ENCODE measurements around the gene RFX2.

RFX2 gene

DNA sequence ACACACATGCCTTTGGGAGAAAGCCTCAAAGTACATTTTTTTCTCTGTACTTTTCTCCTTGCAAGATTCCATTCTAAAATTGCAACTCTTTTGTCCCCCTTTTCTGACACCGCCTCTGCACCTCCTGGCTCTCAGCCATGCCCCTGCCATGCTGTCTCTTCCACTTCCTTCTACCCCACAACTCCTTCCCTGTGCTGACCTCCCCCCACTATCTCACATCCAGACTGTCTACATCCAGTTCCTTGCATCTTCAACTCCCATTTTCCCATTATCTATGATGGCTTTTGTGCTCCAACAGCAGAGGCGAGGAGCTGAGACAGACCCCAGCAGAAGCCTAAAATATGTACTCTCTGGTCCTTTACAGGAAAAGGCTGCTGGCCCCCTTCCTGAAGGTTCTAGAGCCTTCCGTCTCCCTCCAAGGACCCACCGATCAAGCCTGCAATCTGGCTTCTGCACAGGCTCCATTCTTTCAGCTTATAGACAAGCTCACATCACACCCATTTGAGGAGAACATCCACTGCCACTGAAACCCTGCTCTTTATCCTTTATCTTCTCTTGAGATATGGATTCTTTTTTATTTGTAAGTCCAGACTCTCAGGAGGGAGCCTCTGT lies 50.2 kb downstream of the RFX2 start:
- DNase-seq (ENCODE audit: low read depth): no peak

DNA sequence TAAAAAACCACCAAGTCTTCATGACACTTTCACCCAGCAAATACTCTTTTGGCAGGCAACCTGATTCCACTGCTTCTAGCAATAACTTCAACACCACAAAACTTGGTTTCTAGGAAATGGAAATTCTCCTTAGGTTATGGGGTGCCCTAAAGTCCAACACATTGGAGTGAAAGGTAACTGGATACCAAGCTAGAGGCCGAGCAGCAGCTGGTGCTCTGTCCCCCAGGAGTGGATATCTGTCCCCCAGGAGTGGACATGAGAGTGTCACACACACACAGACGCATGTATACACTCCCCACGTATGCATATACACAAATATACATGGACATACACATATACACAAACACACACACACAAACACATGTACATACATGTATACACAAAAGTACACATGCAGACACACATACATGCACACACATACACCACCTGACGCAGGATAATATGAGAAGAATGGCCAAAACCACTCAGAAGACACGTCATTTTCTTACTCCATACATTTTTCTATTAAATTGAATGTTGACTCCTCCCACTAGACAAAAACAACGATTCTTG lies 50.8 kb downstream of the RFX2 start:
- no peak for DNase-seq (ENCODE audit: low read depth)

DNA sequence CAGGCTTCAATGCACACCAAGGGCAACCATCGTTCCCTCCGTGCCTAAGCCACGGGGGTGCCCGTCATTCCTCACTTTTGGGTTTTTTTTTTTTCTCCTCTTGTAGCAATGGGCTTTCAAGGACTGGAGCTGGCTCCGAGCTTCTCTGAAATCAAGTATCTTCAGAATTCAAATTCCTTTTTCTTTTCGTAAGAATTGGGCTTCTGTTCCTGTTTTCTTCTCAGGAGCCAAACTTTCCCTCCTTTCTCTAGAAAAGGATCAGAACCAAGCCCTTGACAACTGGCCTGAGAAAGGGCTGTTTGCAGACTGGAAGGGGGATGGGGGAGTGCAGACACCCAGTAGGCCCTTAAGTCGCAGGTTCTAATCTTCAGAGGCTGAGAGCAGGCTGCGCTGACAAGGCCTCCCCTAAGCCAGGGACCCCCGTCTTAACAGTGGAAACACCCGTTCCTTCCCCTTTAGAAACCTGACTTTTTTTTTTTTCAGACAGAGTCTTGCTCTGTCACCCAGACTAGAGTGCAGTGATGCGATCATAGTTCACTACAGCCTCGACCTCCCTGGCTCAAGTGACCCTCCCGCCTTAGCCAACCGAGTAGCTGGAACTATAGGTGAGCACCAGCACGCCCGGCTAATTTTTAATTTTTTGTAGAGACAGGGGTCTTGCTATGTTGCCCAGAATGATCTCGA lies 51.6 kb downstream of the RFX2 start:
- DNase-seq (ENCODE audit: low read depth): no peak

DNA sequence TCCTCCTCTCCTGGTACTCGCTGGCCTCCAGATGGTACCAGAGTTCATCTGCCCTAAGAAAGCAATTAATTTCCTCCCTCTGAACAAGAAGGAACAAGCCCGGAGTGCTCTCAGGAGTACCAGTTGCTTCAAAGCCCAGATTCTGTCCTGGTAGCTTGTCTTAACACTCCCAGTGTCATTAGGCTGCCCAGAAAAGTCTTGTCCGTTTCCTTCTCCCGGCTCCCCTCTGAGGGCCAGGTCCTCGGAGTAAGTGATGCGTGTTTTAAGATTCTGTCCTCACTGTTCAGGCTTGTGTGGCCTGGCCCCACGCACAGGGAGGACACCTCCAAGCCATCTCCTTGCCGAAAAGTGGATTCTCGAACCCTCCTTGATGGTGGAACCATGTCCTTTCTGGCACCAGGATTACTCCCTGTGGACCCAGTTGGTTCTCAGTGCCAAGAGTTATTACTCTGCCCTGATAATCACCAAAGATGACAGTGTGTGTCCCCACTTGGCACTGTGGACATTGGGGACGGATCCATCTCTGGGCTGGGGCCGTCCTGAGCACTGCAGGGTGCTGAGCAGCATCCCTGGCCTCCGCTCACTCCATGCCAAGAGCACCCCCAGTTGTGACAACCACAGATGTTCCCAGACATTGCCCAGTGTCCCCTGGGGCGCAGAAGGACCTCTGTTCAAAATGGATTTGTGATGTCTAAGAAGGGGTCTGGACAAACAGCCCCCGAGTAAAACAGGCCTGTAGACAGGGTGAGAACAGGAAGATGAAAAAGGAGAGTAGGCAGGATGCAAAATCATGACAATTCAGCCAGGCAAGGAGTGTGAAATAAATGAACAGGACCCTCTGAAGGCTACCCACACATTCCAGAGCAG lies 52.4 kb downstream of the RFX2 start:
- DNase-seq (ENCODE audit: low read depth): no peak

DNA sequence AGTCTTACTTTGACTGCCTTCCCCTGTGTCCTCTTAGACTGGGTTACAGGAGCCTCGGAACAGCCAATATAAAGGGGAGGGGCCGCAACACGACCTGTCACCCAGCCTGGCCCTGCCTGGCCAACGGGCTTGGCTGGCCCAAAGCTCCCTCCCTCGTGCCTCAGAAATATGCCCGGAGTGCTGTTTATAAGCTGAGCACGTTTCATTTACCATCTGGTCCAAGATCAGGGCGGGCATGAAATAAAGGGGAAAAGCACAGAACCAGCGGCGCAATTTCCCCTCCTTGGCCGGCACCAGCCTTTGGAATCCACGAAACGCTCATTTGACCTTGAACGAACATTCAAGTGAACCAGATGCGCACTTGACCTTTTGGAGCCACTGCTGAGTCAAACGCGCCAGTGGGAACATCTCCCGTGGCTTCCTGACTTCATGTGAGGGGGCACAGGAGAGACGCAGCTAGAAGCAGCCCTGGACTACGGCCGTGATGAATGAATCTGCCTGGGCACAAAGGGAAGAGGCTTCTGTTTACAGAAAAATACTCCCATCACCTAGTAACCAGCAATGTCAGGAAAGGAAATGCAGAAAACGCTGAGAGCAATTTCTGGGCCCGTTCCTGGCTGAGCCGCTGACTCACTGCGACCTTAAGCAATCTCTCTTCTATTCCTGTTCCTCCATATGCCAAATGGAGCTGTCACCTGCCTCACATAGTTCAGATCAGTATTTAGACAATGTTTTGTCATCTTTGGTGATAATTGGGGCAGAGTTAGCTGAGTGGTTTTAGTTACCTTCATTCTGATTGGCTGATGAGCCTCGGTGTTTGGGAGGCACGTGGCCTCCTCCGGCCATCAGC lies 53.3 kb downstream of the RFX2 start:
- DNase-seq (ENCODE audit: low read depth): no peak

DNA sequence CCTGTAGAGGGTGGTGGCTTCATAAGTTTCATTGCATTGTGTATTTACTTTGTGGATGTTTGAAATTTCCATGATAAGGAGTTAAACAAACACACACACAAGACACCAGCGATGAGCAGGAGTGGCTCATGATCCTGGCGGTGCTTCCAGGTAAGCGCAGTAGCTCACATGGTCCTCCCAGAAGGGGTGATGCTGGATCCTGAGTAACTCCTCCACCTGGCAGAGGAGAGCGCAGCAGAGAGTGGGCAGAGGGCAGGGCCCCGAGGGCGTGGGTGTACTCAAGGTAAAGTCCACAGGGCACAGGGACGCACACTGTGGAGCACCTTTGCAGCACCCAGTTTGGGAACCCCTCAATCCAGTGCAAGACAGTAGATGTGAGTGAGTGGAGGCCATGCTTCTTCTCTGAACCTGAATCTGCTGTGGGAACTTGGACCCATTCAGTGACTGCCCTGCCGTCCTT lies 54.0 kb downstream of the RFX2 start:
- DNase-seq (ENCODE audit: low read depth): no peak

DNA sequence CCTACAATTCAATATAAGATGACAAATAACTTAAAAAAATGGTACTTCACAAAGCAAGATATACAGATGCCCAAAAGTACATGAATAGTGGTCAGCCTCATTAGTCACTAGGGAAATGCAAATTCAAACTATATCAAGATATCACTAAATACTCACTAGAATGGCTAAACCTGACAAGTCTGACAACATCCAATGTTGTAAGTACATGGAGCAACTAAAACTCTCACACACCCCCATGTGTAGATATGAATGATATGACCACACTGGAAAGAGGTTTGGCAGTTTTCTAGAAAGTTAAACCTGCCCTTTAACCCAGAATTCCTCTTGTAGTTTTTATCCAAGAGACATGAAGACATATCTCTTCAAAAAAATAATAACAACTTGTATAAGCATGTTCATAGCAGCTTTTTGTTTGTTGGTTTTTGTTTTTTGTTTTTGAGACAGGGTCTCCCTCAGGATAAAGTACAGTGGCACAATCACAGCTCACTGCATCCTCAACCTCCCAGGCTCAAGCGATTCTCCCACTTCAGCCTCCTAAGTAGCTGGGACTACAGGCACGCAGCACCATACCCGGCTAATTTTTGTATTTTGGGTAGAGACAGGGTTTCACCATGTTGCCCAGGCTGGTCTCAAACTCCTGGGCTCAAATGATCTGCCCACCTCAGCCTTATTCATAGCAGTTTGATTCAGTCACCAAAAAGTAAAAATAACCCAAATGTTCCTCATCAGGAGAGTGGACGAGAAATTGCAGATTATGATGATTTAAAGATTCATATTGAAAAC lies 55.1 kb downstream of the RFX2 start:
- no peak for DNase-seq (ENCODE audit: low read depth)

DNA sequence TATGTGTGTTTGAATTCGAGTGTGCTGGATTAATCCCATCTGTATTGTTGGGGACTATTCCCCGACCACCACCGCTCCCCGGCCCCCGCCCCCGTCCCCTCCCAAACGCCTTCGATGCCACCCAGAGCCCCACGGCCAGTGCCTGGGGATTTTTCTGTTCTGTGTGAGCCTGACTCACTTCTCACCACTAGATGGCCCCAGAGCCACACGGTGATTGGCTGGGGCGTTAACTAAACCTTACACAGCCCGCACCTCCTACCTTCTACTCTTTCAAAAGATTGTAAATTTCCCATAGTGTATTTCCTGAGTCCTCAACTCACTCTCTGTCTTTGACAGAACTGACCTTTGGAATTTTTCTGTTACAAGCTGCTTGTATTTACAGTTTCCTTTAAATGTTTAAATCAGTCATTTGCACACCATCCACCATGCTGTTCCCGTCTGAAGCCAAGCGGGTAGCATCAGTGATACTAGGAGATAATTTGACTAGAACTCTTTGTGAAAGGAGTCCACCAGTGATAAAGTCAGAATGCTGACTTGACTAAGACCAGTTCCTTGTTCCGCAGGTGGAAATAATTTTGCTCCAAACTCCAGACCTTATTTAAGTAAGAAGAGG lies 61.4 kb downstream of the RFX2 start:
- DNase-seq (ENCODE audit: low read depth): peak; percentile 56

DNA sequence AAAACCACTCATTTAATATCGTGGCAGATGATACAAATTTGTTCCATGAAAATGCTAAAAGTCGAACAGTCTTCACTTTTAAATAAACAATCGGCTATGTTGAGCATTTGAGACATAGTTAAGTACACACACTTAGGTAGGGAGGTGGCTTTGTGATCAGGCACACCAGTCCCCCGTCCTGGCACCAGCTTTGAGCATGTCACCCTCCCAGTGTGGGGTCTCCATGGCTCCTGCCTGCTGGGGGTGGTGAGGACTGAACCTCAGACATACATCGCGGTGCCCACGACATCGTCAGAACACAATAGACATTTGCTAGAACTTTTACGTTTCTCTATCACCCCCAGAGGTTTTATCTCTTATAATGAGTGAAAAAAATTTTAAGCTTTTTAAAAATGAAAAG lies 62.0 kb downstream of the RFX2 start:
- no peak for DNase-seq (ENCODE audit: low read depth)

DNA sequence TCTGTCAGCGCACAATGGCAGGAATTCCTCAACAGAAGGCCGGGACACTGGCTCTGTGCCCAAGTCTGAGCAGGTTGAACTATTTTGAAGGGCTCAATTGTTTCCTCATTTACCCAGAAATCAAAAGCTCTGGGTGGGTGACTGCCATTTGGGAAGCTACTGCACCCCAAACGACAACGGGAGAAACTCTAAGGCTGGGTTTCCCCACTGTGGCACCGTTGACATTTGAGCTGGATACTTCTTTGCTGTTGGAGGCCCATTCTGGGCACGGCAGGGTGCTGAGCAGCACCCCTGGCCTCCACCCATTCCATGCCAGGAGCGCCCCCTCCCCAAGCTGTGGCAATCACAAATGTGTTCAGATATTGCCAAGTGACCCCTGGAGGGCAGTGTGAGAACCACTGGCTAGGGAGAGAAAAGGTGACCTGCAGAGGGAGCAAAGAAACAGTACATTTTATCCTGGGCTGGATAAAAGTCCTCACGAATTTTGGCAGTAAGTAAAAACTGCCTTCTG lies 62.5 kb downstream of the RFX2 start:
- DNase-seq (ENCODE audit: low read depth): no peak

DNA sequence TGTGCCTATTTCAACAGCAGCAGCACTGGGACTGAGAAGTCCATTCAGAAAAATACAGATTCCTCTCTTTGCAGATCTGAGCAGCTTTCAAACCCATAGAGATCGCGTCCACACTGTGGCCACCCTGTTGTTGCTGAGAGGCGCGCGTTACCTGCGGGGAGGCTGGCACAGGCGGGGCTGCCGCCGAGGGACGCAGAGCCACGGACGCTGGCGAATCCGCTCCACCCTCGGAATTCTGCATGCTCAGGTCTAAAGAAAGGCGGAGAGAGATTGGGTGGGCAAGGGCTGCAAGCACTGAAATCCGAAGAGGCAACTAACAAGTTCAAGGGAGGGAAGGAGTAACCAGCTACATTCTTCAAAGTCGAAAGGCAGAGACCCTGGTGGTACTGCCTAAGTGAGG lies 63.0 kb downstream of the RFX2 start:
- DNase-seq (ENCODE audit: low read depth): no peak

DNA sequence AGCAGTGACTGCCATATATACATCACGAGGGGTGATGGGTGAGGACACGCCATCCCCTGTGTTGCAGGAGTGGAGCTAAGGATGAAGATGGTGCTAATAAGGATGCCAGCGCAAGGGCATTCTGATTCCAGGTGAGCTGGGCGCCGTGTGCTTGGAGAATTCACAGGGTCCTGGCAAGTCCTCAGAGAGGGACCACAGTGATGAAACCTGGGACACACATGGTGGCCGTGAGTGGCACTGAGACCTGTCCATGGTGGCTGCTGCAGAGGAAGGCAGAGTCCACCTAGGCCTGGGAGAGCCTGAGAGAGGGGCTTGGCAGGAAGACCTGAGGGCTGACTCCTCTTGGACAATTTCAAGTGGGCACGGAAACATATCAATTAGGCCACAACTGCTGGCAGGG lies 65.2 kb downstream of the RFX2 start:
- no peak for DNase-seq (ENCODE audit: low read depth)

DNA sequence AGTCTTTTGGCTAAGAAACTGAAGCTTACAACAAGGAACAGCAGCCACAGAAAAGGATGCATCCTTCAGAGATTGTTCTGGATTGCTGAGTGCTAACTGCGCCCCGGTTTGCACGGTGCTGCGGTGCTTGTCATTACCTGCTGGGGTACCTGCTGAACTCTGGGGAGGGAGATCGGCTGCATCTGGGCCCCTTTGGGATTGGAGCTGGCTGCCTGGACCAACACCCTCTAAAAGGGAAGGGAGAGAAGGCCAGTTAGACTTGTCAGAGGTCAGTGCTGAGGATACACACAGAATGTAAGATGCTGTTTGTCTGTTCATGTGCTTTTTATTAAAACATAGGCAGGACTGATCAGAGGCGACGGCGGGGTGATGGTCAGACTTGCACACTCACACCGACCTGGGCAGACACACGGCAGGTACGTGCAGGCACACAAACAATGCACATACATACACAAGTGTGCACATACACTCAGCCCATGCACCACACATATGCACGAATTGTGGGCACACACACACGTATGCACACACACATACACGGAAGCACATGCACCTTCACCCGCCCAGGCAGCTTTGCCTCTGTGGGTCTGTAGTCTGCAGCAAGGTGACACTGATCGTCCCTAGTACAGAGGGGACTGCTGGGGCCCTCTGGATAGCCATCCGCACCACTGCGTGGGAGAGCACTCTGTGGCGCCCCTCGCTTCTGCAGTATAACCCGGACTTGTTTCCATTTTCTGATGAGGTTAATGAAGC lies 66.1 kb downstream of the RFX2 start:
- DNase-seq (ENCODE audit: low read depth): no peak

DNA sequence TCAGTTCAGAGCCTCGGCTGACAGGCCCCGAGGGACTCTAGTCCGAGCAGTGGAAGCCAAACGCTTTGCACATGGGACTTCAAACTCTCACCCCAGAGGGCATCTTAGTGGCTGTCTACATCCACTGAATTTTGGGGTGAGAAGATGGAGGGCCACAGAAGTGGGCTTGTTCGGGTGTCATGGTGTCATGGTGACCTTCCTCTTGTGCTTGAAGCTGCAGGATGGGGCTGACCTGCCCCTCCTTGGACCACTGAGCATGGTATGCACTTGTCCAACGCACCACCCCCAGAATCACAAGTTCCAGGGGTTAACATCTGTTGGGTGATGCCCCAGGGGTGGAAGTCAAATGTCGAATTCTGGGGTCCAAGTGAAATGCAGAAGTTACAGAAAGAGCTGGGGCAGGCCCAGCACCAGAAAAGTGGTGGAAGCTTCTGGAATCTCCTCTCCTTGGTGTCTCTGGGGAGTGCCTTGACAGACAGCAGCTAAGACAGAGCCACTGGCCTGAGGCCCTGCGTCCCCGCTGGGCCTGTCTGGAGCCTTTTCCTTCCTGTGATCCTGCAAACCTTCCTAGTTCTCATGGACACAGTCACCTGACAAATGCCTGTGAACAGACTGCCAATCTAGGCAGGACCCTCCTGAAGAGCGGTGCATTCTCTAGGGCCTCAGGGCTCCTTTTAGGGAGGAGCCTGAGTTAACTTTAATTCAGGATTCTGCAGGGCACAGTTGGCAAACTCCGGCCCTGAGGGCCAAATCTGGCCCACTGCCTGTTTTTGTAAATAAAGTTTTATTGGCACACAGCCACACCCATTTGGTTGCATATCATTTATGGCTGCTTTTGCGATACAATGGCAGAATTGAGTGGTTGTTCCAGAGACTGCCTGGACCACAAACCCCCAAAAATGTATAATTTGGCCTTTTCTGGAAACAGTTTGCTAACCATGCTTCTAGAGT lies 67.2 kb downstream of the RFX2 start:
- no peak for DNase-seq (ENCODE audit: low read depth)

DNA sequence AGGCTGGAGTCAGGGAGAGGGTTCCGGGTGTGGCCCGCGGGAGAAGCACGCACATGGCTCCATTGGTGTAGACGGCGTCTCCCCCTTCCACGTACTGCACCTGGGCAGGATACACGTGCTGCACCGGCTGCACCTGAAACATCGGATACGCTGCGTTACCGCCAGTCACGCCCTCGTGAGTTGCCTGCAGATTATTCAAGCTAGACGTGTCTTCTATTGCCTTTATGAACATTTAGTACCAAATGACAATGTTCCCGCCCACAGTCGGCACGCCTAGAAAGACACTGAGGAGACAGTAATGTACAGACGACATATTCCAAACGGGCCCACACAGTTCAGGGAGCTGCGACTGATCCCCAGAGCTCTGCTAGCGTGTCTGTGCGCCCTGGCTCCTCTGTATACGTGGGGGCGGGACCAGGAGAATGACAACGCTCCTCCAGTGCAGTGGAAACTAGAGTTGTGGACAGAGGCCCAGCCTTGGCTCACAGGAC lies 68.3 kb downstream of the RFX2 start:
- DNase-seq (ENCODE audit: low read depth): no peak

DNA sequence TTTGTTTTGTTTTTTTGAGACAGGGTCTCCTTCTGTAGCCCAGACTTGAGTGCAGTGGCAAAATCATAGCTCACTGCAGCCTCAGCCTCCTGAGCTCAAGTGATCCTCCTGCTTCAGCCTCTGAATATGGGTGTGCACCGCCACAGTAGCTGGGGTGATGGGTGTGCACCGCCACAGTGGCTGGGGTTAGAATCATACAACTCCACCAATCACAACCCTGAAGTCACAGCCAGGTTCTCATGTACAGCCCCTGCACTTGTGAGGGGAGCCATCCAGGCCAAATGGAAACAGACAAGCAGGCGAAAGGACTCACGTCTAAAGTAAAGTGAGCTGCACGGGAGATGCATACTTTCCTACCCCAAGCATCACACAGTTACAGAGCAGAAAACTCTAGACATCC lies 69.2 kb downstream of the RFX2 start:
- no peak for DNase-seq (ENCODE audit: low read depth)

DNA sequence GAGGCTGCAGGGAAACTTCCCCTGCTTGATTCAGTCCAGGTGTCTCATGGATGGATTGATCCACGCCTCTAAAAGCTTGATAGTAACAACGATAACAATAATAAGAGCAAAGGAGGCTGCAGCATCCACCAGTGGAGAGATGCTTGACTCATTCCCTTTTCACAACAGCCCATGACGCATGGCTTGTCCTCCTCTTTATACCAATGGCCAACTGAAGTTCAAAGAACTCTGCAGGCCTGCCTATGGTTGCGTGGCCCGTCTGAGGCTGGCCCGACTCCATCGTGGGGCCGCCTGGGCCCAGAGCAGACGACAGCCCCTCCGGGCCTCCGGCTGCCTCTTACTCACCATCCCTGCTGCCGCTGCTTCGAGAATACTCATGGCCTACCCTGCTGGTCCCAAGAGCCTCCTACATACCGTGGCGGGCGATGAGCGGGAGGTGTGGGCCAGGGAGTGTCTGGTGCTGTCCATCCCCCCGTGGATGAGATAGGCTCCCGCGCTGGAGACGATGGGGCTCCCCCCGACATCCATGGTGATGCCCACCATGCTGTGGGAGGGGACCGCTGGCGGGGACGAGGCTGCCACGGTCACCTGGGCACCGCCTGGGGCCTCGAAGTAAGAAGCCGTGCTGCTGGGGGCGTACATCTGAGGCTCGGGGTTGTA lies 70.6 kb downstream of the RFX2 start:
- DNase-seq (ENCODE audit: low read depth): no peak
